Measurements from ENCODE around the gene PTK7. TPM values are rescaled to one million over a fixed set of nuclear protein-coding genes. Genes with fewer than 3 reads are reported as not detected.
A peak's percentile ranks its signal among the peaks of the same experiment; 100 is the strongest.
"Not testable (repeated sequence)": the region's sequence is repeated elsewhere in the genome, so short reads cannot be mapped to it uniquely, and the experiment has no call there.

Gene PTK7
- total and polyA plus RNA-seq, 4 donors, result 37.4 to 173 (median 84.2) TPM

DNA sequence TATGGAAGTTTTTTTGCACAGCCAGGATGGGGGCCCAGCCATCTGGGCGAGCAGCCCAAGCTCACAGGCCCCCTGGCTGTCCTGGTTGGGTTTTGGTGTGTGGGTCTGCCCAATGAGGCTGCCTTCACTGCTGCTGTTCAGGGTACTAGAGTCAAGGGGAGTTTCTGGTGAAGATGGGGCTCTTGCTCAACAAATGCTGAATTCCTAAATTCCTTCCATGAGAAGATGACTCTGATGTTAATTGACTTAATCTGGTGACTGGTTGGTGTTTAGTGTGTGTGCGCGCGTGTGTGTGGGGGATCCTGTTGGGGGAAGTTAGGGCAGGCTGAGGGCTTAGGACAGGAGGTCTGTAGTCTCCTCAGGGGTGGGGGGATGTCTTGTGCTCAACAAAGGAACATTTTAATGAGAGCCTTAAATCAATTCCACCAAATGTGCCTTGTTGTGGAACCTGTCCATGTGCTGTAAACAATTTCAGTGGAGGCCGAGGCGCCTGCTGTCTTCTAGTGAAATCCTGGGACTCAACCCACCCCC, 1.9 kb downstream of the PTK7 start:
- WGBS, 2 donors, result 86 to 87% methylated on average over 6 of the region's 6 CpGs
- Histone ChIP-seq H3K9ac (ENCODE audit: insufficient read depth in 1 of 2, low read length in 2 of 2) (no peak overlapping the region), H3K4me3 (no peak overlapping the region), H3K36me3 (ENCODE audit: control insufficient read depth in 4 of 4, insufficient read depth in 4 of 4, low read length in 4 of 4) (peaks cover 0 to 5% (median 3%) of the 10 kb centered on the region in 4 donors), H3K4me1 (ENCODE audit: control insufficient read depth in 5 of 5, insufficient read depth in 5 of 5, low read length in 5 of 5) (peaks cover 4 to 57% (median 29%) of the 10 kb centered on the region in 5 donors), H3K9me3 (ENCODE audit: control insufficient read depth in 4 of 4, insufficient read depth in 3 of 4, low read length in 3 of 4) (no peaks in the 10 kb centered on the region), H3K27ac (ENCODE audit: low read depth in 1 of 2, low read length in 1 of 2) (no peak overlapping the region), H3K27me3 (ENCODE audit: control insufficient read depth in 3 of 3, insufficient read depth in 3 of 3, low read length in 2 of 3) (no peaks in the 10 kb centered on the region)
- ATAC-seq (ENCODE audit: insufficient read depth, low FRiP score), result no peak
- DNase-seq, result peak; percentile 48 to 64 (median 51)
- TF ChIP-seq, protein P1, sequence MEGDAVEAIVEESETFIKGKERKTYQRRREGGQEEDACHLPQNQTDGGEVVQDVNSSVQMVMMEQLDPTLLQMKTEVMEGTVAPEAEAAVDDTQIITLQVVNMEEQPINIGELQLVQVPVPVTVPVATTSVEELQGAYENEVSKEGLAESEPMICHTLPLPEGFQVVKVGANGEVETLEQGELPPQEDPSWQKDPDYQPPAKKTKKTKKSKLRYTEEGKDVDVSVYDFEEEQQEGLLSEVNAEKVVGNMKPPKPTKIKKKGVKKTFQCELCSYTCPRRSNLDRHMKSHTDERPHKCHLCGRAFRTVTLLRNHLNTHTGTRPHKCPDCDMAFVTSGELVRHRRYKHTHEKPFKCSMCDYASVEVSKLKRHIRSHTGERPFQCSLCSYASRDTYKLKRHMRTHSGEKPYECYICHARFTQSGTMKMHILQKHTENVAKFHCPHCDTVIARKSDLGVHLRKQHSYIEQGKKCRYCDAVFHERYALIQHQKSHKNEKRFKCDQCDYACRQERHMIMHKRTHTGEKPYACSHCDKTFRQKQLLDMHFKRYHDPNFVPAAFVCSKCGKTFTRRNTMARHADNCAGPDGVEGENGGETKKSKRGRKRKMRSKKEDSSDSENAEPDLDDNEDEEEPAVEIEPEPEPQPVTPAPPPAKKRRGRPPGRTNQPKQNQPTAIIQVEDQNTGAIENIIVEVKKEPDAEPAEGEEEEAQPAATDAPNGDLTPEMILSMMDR (IDR thresholded peaks at IDR 0.05; ENCODE audit: control extremely low read depth, extremely low read depth), result no peak

DNA sequence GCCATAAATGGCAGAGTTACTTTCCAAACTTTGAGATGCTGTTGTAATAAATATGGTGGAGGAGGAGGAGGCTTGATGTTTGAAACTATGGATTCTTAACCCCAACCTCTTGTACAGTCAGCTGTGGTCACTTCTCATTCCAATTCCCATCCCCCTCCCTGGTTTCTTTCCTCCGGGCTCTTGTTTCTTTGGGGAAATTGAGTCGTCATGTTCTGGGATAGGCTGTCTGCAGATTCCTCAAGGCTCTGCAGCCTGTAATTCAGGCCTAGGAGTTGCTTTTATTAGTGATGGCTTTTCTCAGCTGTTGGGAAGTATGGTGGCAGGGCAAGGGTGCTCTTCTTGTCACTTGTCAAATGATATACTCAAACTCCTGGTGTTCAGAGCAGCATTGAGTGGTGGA, 2.6 kb downstream of the PTK7 start:
- 77 to 86% methylated on average over 2 of the region's 2 CpGs for WGBS, 2 donors
- ATAC-seq (ENCODE audit: insufficient read depth, low FRiP score), result no peak
- H3K27me3 ChIP-seq (ENCODE audit: control insufficient read depth in 3 of 3, insufficient read depth in 3 of 3, low read length in 2 of 3), result no peaks in the 10 kb centered on the region
- H3K4me1 ChIP-seq (ENCODE audit: control insufficient read depth in 5 of 5, insufficient read depth in 5 of 5, low read length in 5 of 5), result peaks cover 4 to 61% (median 33%) of the 10 kb centered on the region in 5 donors
- H3K4me3 ChIP-seq, result no peak overlapping the region
- no peak overlapping the region for H3K27ac ChIP-seq (ENCODE audit: low read depth in 1 of 2, low read length in 1 of 2)
- TF ChIP-seq, protein P1 (IDR thresholded peaks at IDR 0.05; ENCODE audit: control extremely low read depth, extremely low read depth), result no peak
- peak in 2 of 3 donors; percentile 31 to 39 for DNase-seq
- H3K9ac ChIP-seq (ENCODE audit: insufficient read depth in 1 of 2, low read length in 2 of 2), result no peak overlapping the region
- H3K36me3 ChIP-seq (ENCODE audit: control insufficient read depth in 4 of 4, insufficient read depth in 4 of 4, low read length in 4 of 4), result peaks cover 0 to 2% (median 1%) of the 10 kb centered on the region in 4 donors
- H3K9me3 ChIP-seq (ENCODE audit: control insufficient read depth in 4 of 4, insufficient read depth in 3 of 4, low read length in 3 of 4), result no peaks in the 10 kb centered on the region

DNA sequence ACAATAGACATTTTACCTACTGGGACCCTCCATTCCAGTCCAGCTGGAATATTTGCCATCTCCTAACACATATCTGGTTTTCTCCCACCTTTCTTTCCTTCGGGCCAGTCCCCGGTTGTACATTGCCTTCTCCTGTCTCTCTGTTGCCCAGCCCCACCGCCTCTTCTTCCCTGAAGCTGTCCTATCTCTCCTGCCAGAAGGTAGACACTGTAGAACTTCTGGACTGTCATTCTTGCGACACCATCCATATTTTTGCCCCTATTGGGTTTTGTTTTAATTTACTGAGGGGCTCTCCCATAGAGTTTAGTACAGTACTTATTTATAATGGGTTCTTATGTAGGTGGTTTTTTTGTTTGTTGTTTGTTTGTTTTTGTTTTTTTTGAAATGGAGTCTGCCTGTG, 4.9 kb downstream of the PTK7 start:
- H3K36me3 ChIP-seq (ENCODE audit: control insufficient read depth in 4 of 4, insufficient read depth in 4 of 4, low read length in 4 of 4), result no peaks in the 10 kb centered on the region
- TF ChIP-seq, protein P1 (IDR thresholded peaks at IDR 0.05; ENCODE audit: control extremely low read depth, extremely low read depth), result no peak
- H3K27me3 ChIP-seq (ENCODE audit: control insufficient read depth in 3 of 3, insufficient read depth in 3 of 3, low read length in 2 of 3), result no peaks in the 10 kb centered on the region
- H3K27ac ChIP-seq (ENCODE audit: low read depth in 1 of 2, low read length in 1 of 2), result no peak overlapping the region
- no peak for DNase-seq
- H3K4me1 ChIP-seq (ENCODE audit: control insufficient read depth in 5 of 5, insufficient read depth in 5 of 5, low read length in 5 of 5), result peaks cover 4 to 49% (median 22%) of the 10 kb centered on the region in 5 donors
- WGBS, 2 donors, result 94 to 95% methylated on average over 4 of the region's 4 CpGs
- ATAC-seq (ENCODE audit: insufficient read depth, low FRiP score), result no peak
- no peaks in the 10 kb centered on the region for H3K9me3 ChIP-seq (ENCODE audit: control insufficient read depth in 4 of 4, insufficient read depth in 3 of 4, low read length in 3 of 4)
- H3K9ac ChIP-seq (ENCODE audit: insufficient read depth in 1 of 2, low read length in 2 of 2), result no peak overlapping the region
- H3K4me3 ChIP-seq, result no peak overlapping the region

DNA sequence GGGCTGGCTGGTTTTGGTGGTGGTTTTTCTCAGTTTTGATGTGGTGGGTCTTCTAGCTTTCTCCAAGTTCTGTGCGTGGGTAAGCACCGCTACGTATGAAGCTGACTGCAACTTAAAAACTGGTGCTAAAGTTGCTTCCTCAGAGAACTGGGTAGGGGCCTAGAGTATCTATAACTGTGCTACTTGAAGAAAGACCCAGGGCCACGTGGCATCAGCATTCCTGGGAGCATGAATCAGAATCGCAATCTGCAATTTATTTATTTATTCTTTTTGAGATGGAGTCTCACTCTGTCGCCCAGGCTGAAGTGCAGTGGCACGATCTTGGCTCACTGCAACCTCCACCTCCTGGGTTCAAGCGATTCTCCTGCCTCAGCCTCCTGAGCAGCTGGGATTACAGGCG, 5.8 kb downstream of the PTK7 start:
- not testable (repeated sequence) for H3K27me3 ChIP-seq (ENCODE audit: control insufficient read depth in 3 of 3, insufficient read depth in 3 of 3, low read length in 2 of 3); H3K9me3 ChIP-seq (ENCODE audit: control insufficient read depth in 4 of 4, insufficient read depth in 3 of 4, low read length in 3 of 4); H3K36me3 ChIP-seq (ENCODE audit: control insufficient read depth in 4 of 4, insufficient read depth in 4 of 4, low read length in 4 of 4); H3K27ac ChIP-seq (ENCODE audit: low read depth in 1 of 2, low read length in 1 of 2); H3K4me3 ChIP-seq; DNase-seq; ATAC-seq (ENCODE audit: insufficient read depth, low FRiP score); H3K9ac ChIP-seq (ENCODE audit: insufficient read depth in 1 of 2, low read length in 2 of 2)
- 72 to 81% methylated on average over 9 of the region's 9 CpGs for WGBS, 2 donors
- H3K4me1 ChIP-seq (ENCODE audit: control insufficient read depth in 5 of 5, insufficient read depth in 5 of 5, low read length in 5 of 5), result peaks cover 4 to 52% (median 26%) of the 10 kb centered on the region in 5 donors

Data from lung (tissue), 12 donors.